Measurements from ENCODE around the gene CDK4.

- no peak for TF ChIP-seq POLR2A (IDR thresholded peaks at IDR 0.05; ENCODE audit: low read length)
- TF ChIP-seq GATA1 (IDR thresholded peaks at IDR 0.05; ENCODE audit: low read depth, low read length) = no peak
These were observed 25.8 kb downstream of the CDK4 start for GRCh38 chr12:57726151-57726883.
